HepG2 (cell line): ENCODE measurements around the gene UBASH3A.

ENCODE experiments used
- EHMT2 ChIP-seq: fragments of 200-600 bp; sonication (generic); IDR thresholded peaks from 2 replicates; pipeline ENCODE4 v1.7.0; 2017; ENCODE audit warnings: antibody characterized with exemption, low read depth, low read length, borderline replicate concordance
- ELK4 ChIP-seq: sonication (generic); formaldehyde crosslinking; IDR thresholded peaks from 2 replicates; pipeline ENCODE4 v1.9.0; 2021; ENCODE audit warnings: missing genetic modification reagents, borderline replicate concordance
- SAFB2 ChIP-seq: sonication (generic); formaldehyde crosslinking; IDR thresholded peaks from 2 replicates; pipeline ENCODE4 v1.5.1; 2020; ENCODE audit warnings: missing genetic modification reagents, low read depth, mild to moderate bottlenecking, borderline replicate concordance
- TBP ChIP-seq: sonication (generic); formaldehyde crosslinking; IDR thresholded peaks from 2 replicates; pipeline ENCODE4 v1.5.0; 2020; ENCODE audit warnings: missing genetic modification reagents
- ZNF766 ChIP-seq: sonication (generic); formaldehyde crosslinking; IDR thresholded peaks from 2 replicates; pipeline ENCODE4 v1.5.0; 2020; ENCODE audit warnings: missing genetic modification reagents, borderline replicate concordance
- ZSCAN29 ChIP-seq: sonication (generic); formaldehyde crosslinking; conservative IDR thresholded peaks from 2 replicates; pipeline ENCODE4 v1.4.0; 2020; ENCODE audit warnings: mild to moderate bottlenecking, missing genetic modification reagents
- TF ChIP-seq, protein P1 (sequence below): sonication (generic); formaldehyde crosslinking; IDR thresholded peaks from 2 replicates; pipeline ENCODE4 v1.5.0; 2020; ENCODE audit warnings: missing genetic modification reagents
- TF ChIP-seq, protein P2 (sequence below): sonication (generic); formaldehyde crosslinking; IDR thresholded peaks from 2 replicates; pipeline ENCODE4 v1.9.0; 2021; ENCODE audit warnings: missing genetic modification reagents, mild to moderate bottlenecking, borderline replicate concordance

DNA sequence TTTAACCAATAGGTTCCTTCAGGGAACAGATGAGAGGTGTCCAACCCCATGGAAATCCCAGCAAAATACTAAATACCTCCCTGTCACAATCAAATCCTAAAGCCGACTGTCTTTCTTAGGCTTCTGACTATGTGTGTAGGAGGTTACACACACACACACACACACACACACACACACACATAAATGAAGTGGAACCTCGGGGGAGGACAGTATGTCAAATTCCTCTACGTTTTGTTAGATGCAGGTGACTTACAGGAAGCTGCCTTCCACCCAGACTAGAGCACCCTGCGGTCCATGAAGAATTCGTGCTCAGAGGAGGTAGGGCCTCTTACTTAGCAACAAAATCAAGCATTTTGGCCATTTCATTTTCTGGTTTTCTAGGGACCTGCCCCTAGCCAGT, 75.9 kb downstream of the UBASH3A start:
- TF ChIP-seq ZNF766 (CRISPR knock-in tag) (no peak), EHMT2 (no peak), SAFB2 (CRISPR knock-in tag) (no peak), TBP (CRISPR knock-in tag) (no peak), ZSCAN29 (CRISPR knock-in tag) (no peak), ELK4 (CRISPR knock-in tag) (no peak)
- TF ChIP-seq, protein P1, sequence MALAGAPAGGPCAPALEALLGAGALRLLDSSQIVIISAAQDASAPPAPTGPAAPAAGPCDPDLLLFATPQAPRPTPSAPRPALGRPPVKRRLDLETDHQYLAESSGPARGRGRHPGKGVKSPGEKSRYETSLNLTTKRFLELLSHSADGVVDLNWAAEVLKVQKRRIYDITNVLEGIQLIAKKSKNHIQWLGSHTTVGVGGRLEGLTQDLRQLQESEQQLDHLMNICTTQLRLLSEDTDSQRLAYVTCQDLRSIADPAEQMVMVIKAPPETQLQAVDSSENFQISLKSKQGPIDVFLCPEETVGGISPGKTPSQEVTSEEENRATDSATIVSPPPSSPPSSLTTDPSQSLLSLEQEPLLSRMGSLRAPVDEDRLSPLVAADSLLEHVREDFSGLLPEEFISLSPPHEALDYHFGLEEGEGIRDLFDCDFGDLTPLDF (CRISPR knock-in tag): no peak
- TF ChIP-seq, protein P2, sequence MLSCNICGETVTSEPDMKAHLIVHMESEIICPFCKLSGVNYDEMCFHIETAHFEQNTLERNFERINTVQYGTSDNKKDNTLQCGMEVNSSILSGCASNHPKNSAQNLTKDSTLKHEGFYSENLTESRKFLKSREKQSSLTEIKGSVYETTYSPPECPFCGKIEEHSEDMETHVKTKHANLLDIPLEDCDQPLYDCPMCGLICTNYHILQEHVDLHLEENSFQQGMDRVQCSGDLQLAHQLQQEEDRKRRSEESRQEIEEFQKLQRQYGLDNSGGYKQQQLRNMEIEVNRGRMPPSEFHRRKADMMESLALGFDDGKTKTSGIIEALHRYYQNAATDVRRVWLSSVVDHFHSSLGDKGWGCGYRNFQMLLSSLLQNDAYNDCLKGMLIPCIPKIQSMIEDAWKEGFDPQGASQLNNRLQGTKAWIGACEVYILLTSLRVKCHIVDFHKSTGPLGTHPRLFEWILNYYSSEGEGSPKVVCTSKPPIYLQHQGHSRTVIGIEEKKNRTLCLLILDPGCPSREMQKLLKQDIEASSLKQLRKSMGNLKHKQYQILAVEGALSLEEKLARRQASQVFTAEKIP (CRISPR knock-in tag): no peak
